ENCODE data around the gene STX3.
"Not testable (repeated sequence)": the region's sequence is repeated elsewhere in the genome, so short reads cannot be mapped to it uniquely, and the experiment has no call there.

Gene STX3

GRCh38 chr11:59756845-59757244 is 1.7 kb downstream of the STX3 start:
- DNase-seq (ENCODE audit: low read depth in 1 of 2, low spot score in 1 of 2), result no peak

- no peak for DNase-seq (ENCODE audit: low read depth in 1 of 2, low spot score in 1 of 2)
Observed at GRCh38 chr11:59758401-59759037, 3.3 kb downstream of the STX3 start.

- no peak for DNase-seq (ENCODE audit: low read depth in 1 of 2, low spot score in 1 of 2)
Observed at GRCh38 chr11:59759900-59760299, 4.7 kb downstream of the STX3 start.

GRCh38 chr11:59760771-59761170 is 5.6 kb downstream of the STX3 start:
- DNase-seq (ENCODE audit: low read depth in 1 of 2, low spot score in 1 of 2), result no peak

- DNase-seq (ENCODE audit: low read depth in 1 of 2, low spot score in 1 of 2), result no peak
Observed at GRCh38 chr11:59761993-59762392, 6.8 kb downstream of the STX3 start.

- no peak for DNase-seq (ENCODE audit: low read depth in 1 of 2, low spot score in 1 of 2)
Observed at GRCh38 chr11:59765068-59765735, 10.0 kb downstream of the STX3 start.

GRCh38 chr11:59766542-59767224 is 11.5 kb downstream of the STX3 start:
- DNase-seq (ENCODE audit: low read depth in 1 of 2, low spot score in 1 of 2), result no peak

GRCh38 chr11:59767225-59767611 is 12.0 kb downstream of the STX3 start:
- DNase-seq (ENCODE audit: low read depth in 1 of 2, low spot score in 1 of 2), result no peak

- no peak for DNase-seq (ENCODE audit: low read depth in 1 of 2, low spot score in 1 of 2)
Observed at GRCh38 chr11:59769111-59769510, 13.9 kb downstream of the STX3 start.

- DNase-seq (ENCODE audit: low read depth in 1 of 2, low spot score in 1 of 2), result no peak
Observed at GRCh38 chr11:59769828-59770227, 14.7 kb downstream of the STX3 start.

- DNase-seq (ENCODE audit: low read depth in 1 of 2, low spot score in 1 of 2), result no peak
Observed at GRCh38 chr11:59770319-59770718, 15.1 kb downstream of the STX3 start.

GRCh38 chr11:59770869-59771268 is 15.7 kb downstream of the STX3 start:
- DNase-seq (ENCODE audit: low read depth in 1 of 2, low spot score in 1 of 2), result no peak

GRCh38 chr11:59771605-59772004 is 16.4 kb downstream of the STX3 start:
- no peak for DNase-seq (ENCODE audit: low read depth in 1 of 2, low spot score in 1 of 2)

GRCh38 chr11:59773083-59773440 is 17.9 kb downstream of the STX3 start:
- no peak for DNase-seq (ENCODE audit: low read depth in 1 of 2, low spot score in 1 of 2)

GRCh38 chr11:59776210-59777066 is 21.3 kb downstream of the STX3 start:
- no peak for DNase-seq (ENCODE audit: low read depth in 1 of 2, low spot score in 1 of 2)

GRCh38 chr11:59777104-59777503 is 21.9 kb downstream of the STX3 start:
- no peak for DNase-seq (ENCODE audit: low read depth in 1 of 2, low spot score in 1 of 2)

- no peak for DNase-seq (ENCODE audit: low read depth in 1 of 2, low spot score in 1 of 2)
Observed at GRCh38 chr11:59778122-59778521, 22.9 kb downstream of the STX3 start.

- DNase-seq (ENCODE audit: low read depth in 1 of 2, low spot score in 1 of 2), result no peak
Observed at GRCh38 chr11:59779487-59779886, 24.3 kb downstream of the STX3 start.

- no peak for DNase-seq (ENCODE audit: low read depth in 1 of 2, low spot score in 1 of 2)
Observed at GRCh38 chr11:59782080-59782479, 26.9 kb downstream of the STX3 start.

- no peak for DNase-seq (ENCODE audit: low read depth in 1 of 2, low spot score in 1 of 2)
Observed at GRCh38 chr11:59783632-59784090, 28.5 kb downstream of the STX3 start.

GRCh38 chr11:59784441-59784840 is 29.3 kb downstream of the STX3 start:
- DNase-seq (ENCODE audit: low read depth in 1 of 2, low spot score in 1 of 2), result not testable (repeated sequence)

- DNase-seq (ENCODE audit: low read depth in 1 of 2, low spot score in 1 of 2), result no peak
Observed at GRCh38 chr11:59785818-59786217, 30.6 kb downstream of the STX3 start.
